ENCODE data around the gene LPCAT1. TPM values are rescaled to one million over a fixed set of nuclear protein-coding genes. Genes with fewer than 3 reads are reported as not detected.
"Not testable (repeated sequence)": the region's sequence is repeated elsewhere in the genome, so short reads cannot be mapped to it uniquely, and the experiment has no call there.

The LPCAT1 gene
- total RNA-seq, 1 donor from 2014 or later = 475 TPM

- no peak for DNase-seq
- TF ChIP-seq CTCF (IDR thresholded peaks at IDR 0.05) = no peak
- ATAC-seq = no peak
- Histone ChIP-seq H3K9me3 (peaks cover 20% of the 10 kb centered on the region), H3K27me3 (ENCODE audit: low read depth) (no peaks in the 10 kb centered on the region), H3K27ac (no peak overlapping the region), H3K36me3 (no peaks in the 10 kb centered on the region), H3K4me1 (no peaks in the 10 kb centered on the region), H3K4me3 (no peak overlapping the region)
- intact Hi-C loops (cut with DNase I) = no loop called here
Observed at GRCh38 chr5:1424716-1425115, 99.0 kb downstream of the LPCAT1 start.

GRCh38 chr5:1423901-1424603, 99.7 kb downstream of the LPCAT1 start:
- intact Hi-C loops (cut with DNase I) = no loop called here
- H3K4me3 ChIP-seq = no peak overlapping the region
- no peak overlapping the region for H3K27ac ChIP-seq
- peaks cover 19% of the 10 kb centered on the region for H3K9me3 ChIP-seq
- no peaks in the 10 kb centered on the region for H3K36me3 ChIP-seq
- ATAC-seq (no peak), DNase-seq (peak; percentile 28)
- no peaks in the 10 kb centered on the region for H3K27me3 ChIP-seq (ENCODE audit: low read depth)
- TF ChIP-seq CTCF (IDR thresholded peaks at IDR 0.05) = no peak
- H3K4me1 ChIP-seq = no peaks in the 10 kb centered on the region

GRCh38 chr5:1422522-1422921, 101.2 kb downstream of the LPCAT1 start:
- H3K4me1 ChIP-seq; DNase-seq; ATAC-seq; H3K36me3 ChIP-seq; H3K27me3 ChIP-seq (ENCODE audit: low read depth); H3K4me3 ChIP-seq; H3K9me3 ChIP-seq; H3K27ac ChIP-seq; intact Hi-C loops (cut with DNase I): not testable (repeated sequence)

GRCh38 chr5:1421521-1422341, 102.0 kb downstream of the LPCAT1 start:
- H3K4me3 ChIP-seq = no peak overlapping the region
- H3K36me3 ChIP-seq = no peaks in the 10 kb centered on the region
- peak; percentile 32 for DNase-seq
- H3K4me1 ChIP-seq = no peaks in the 10 kb centered on the region
- ATAC-seq = no peak
- no peak overlapping the region for H3K27ac ChIP-seq
- no peaks in the 10 kb centered on the region for H3K27me3 ChIP-seq (ENCODE audit: low read depth)
- H3K9me3 ChIP-seq = no peaks in the 10 kb centered on the region
- intact Hi-C loops (cut with DNase I) = no loop called here
- no peak for TF ChIP-seq CTCF (IDR thresholded peaks at IDR 0.05)

- no peak overlapping the region for H3K27ac ChIP-seq
- DNase-seq = peak; percentile 25
Observed at GRCh38 chr5:1420211-1421195, 103.3 kb downstream of the LPCAT1 start.

More at GRCh38 chr5:1420211-1421195, 103.3 kb downstream of the LPCAT1 start:
- no peaks in the 10 kb centered on the region for H3K9me3 ChIP-seq
- no peak for ATAC-seq
- no peak for TF ChIP-seq CTCF (IDR thresholded peaks at IDR 0.05)
- intact Hi-C loops (cut with DNase I) = no loop called here
- H3K4me3 ChIP-seq = no peak overlapping the region
- no peaks in the 10 kb centered on the region for H3K27me3 ChIP-seq (ENCODE audit: low read depth)
- H3K4me1 ChIP-seq = no peaks in the 10 kb centered on the region
- no peaks in the 10 kb centered on the region for H3K36me3 ChIP-seq

Measured in lower lobe of right lung (tissue), 2 donors.